ENCODE measurements around the gene CRAMP1. TPM values are rescaled to one million over a fixed set of nuclear protein-coding genes. Genes with fewer than 3 reads are reported as not detected.

The CRAMP1 gene
- total and polyA plus RNA-seq, 2 donors, result 4.7 to 12.2 TPM

DNA sequence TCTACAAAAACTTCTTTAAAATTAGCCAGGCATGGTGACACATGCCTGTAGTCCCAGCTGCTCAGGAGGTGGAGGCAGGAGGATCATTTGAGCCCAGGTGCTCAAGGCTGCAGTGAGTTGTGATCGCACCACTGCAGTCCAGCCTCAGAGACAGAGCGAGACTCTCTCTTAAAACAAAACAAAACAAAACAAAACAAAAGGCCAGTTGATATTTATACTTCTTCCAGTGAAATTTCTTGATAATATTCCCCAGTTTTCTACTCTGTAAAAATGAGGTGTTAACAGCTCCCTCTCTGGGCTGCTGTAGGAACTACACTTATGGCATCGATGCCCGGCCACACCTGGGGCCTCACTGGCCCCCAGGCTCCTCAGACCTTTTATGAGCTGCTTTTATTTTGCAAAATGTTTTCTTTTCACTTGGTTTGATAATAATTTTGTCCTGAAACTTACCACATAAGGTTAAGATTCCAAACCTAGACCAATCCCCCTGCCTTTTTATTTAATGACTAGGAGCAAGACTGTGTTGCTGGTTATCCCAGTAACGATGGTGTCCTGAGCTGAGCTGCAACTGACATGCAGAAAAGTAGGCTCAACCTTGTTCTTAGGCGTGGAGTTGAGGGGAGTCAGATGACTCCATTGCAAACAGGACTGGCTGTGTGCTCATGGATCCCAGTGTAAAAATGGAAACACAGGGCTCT is 111.4 kb downstream of the CRAMP1 start:
- Histone ChIP-seq H3K27me3 (ENCODE audit: control insufficient read depth in 2 of 2, insufficient read depth in 1 of 2, low read length in 1 of 2) (no peaks in the 10 kb centered on the region), H3K4me3 (ENCODE audit: low read length in 2 of 2) (no peak overlapping the region), H3K9me3 (ENCODE audit: control insufficient read depth in 2 of 2, insufficient read depth in 1 of 2, low read length in 1 of 2) (peaks cover 0 to 7% of the 10 kb centered on the region in 2 donors), H3K27ac (ENCODE audit: low read depth in 1 of 2, low read length in 1 of 2) (peak overlapping the region in 1 of 2 donors; percentile 42), H3K4me1 (ENCODE audit: control insufficient read depth in 2 of 2, insufficient read depth in 2 of 2, low read length in 2 of 2) (peaks cover 8 to 22% of the 10 kb centered on the region in 2 donors), H3K36me3 (ENCODE audit: control insufficient read depth in 2 of 2, insufficient read depth in 2 of 2, low read length in 1 of 2) (peaks cover 37 to 41% of the 10 kb centered on the region in 2 donors)
- WGBS, result 67% methylated on average over 6 of the region's 6 CpGs
- DNase-seq (ENCODE audit: low read depth in 6 of 9, low spot score in 9 of 9), result peak in 3 of 9 donors; percentile 43 to 56 (median 52)

- Histone ChIP-seq H3K36me3 (ENCODE audit: control insufficient read depth in 2 of 2, insufficient read depth in 2 of 2, low read length in 1 of 2) (peaks cover 39 to 50% of the 10 kb centered on the region in 2 donors), H3K27ac (ENCODE audit: low read depth in 1 of 2, low read length in 1 of 2) (no peak overlapping the region), H3K9me3 (ENCODE audit: control insufficient read depth in 2 of 2, insufficient read depth in 1 of 2, low read length in 1 of 2) (peaks cover 0 to 7% of the 10 kb centered on the region in 2 donors), H3K27me3 (ENCODE audit: control insufficient read depth in 2 of 2, insufficient read depth in 1 of 2, low read length in 1 of 2) (no peaks in the 10 kb centered on the region), H3K4me3 (ENCODE audit: low read length in 2 of 2) (no peak overlapping the region), H3K4me1 (ENCODE audit: control insufficient read depth in 2 of 2, insufficient read depth in 2 of 2, low read length in 2 of 2) (peaks cover 8 to 15% of the 10 kb centered on the region in 2 donors)
- 92% methylated on average over 12 of the region's 12 CpGs for WGBS
- no peak for DNase-seq (ENCODE audit: low read depth in 6 of 9, low spot score in 9 of 9)
These were observed 112.3 kb downstream of the CRAMP1 start for GRCh38 chr16:1724491-1724890.

GRCh38 chr16:1726661-1727502 is 114.7 kb downstream of the CRAMP1 start:
- 97% methylated on average over 32 of the region's 32 CpGs for WGBS
- H3K9me3 ChIP-seq (ENCODE audit: control insufficient read depth in 2 of 2, insufficient read depth in 1 of 2, low read length in 1 of 2), result peaks cover 0 to 7% of the 10 kb centered on the region in 2 donors
- DNase-seq (ENCODE audit: low read depth in 6 of 9, low spot score in 9 of 9), result no peak
- peaks cover 49 to 64% of the 10 kb centered on the region in 2 donors for H3K36me3 ChIP-seq (ENCODE audit: control insufficient read depth in 2 of 2, insufficient read depth in 2 of 2, low read length in 1 of 2)
- no peaks in the 10 kb centered on the region for H3K27me3 ChIP-seq (ENCODE audit: control insufficient read depth in 2 of 2, insufficient read depth in 1 of 2, low read length in 1 of 2)
- no peak overlapping the region for H3K27ac ChIP-seq (ENCODE audit: low read depth in 1 of 2, low read length in 1 of 2)
- no peak overlapping the region for H3K4me3 ChIP-seq (ENCODE audit: low read length in 2 of 2)
- peaks cover 8 to 13% of the 10 kb centered on the region in 2 donors for H3K4me1 ChIP-seq (ENCODE audit: control insufficient read depth in 2 of 2, insufficient read depth in 2 of 2, low read length in 2 of 2)

Other genes with a start within 250 kb of the CRAMP1 start
- 10.5 TPM for gene UNKL, start 197.7 kb upstream of the CRAMP1 start, total RNA-seq
- 21.9 TPM for gene UNKL, start 197.7 kb upstream of the CRAMP1 start, polyA plus RNA-seq
- gene UQCC4, start 191.6 kb upstream of the CRAMP1 start, total RNA-seq, result 20.6 TPM
- 24.4 TPM for gene UQCC4, start 191.6 kb upstream of the CRAMP1 start, polyA plus RNA-seq
- not detected for gene PERCC1, start 181.3 kb upstream of the CRAMP1 start, total RNA-seq
- 0.07 TPM for gene PERCC1, start 181.3 kb upstream of the CRAMP1 start, polyA plus RNA-seq
- 0.71 TPM for gene CCDC154, start 167.8 kb upstream of the CRAMP1 start, total RNA-seq
- gene CCDC154, start 167.8 kb upstream of the CRAMP1 start, polyA plus RNA-seq, result 14.0 TPM
- gene CLCN7, start 137.3 kb upstream of the CRAMP1 start, total RNA-seq, result 17.5 TPM
- 78.5 TPM for gene CLCN7, start 137.3 kb upstream of the CRAMP1 start, polyA plus RNA-seq
- 0.05 TPM for gene PTX4, start 123.4 kb upstream of the CRAMP1 start, total RNA-seq
- 0.05 TPM for gene PTX4, start 123.4 kb upstream of the CRAMP1 start, polyA plus RNA-seq
- gene TELO2, start 119.0 kb upstream of the CRAMP1 start, total RNA-seq, result 14.0 TPM
- 97.4 TPM for gene TELO2, start 119.0 kb upstream of the CRAMP1 start, polyA plus RNA-seq
- 10.3 TPM for gene TMEM204, start 78.7 kb upstream of the CRAMP1 start, total RNA-seq
- gene TMEM204, start 78.7 kb upstream of the CRAMP1 start, polyA plus RNA-seq, result 29.3 TPM
- gene IFT140, start 288 bp upstream of the CRAMP1 start, total RNA-seq, result 8.5 TPM
- gene IFT140, start 288 bp upstream of the CRAMP1 start, polyA plus RNA-seq, result 12.0 TPM
- gene JPT2, start 65.9 kb downstream of the CRAMP1 start, total RNA-seq, result 35.1 TPM
- gene JPT2, start 65.9 kb downstream of the CRAMP1 start, polyA plus RNA-seq, result 31.4 TPM
- 36.0 TPM for gene MAPK8IP3, start 93.8 kb downstream of the CRAMP1 start, total RNA-seq
- 129 TPM for gene MAPK8IP3, start 93.8 kb downstream of the CRAMP1 start, polyA plus RNA-seq
- gene NME3, start 159.2 kb downstream of the CRAMP1 start, total RNA-seq, result 34.7 TPM
- gene NME3, start 159.2 kb downstream of the CRAMP1 start, polyA plus RNA-seq, result 163 TPM
- gene EME2, start 160.4 kb downstream of the CRAMP1 start, total RNA-seq, result 6.1 TPM
- 13.1 TPM for gene EME2, start 160.4 kb downstream of the CRAMP1 start, polyA plus RNA-seq
- 103 TPM for gene MRPS34, start 160.8 kb downstream of the CRAMP1 start, total RNA-seq
- 101 TPM for gene MRPS34, start 160.8 kb downstream of the CRAMP1 start, polyA plus RNA-seq
- gene SPSB3, start 170.2 kb downstream of the CRAMP1 start, total RNA-seq, result 68.1 TPM
- gene SPSB3, start 170.2 kb downstream of the CRAMP1 start, polyA plus RNA-seq, result 282 TPM
- 73.9 TPM for gene NUBP2, start 170.6 kb downstream of the CRAMP1 start, total RNA-seq
- gene NUBP2, start 170.6 kb downstream of the CRAMP1 start, polyA plus RNA-seq, result 80.6 TPM
- 4.0 TPM for gene IGFALS, start 181.3 kb downstream of the CRAMP1 start, total RNA-seq
- 1.9 TPM for gene IGFALS, start 181.3 kb downstream of the CRAMP1 start, polyA plus RNA-seq
- 51.6 TPM for gene HAGH, start 214.5 kb downstream of the CRAMP1 start, total RNA-seq
- gene HAGH, start 214.5 kb downstream of the CRAMP1 start, polyA plus RNA-seq, result 69.5 TPM
- gene FAHD1, start 214.8 kb downstream of the CRAMP1 start, total RNA-seq, result 22.5 TPM
- gene FAHD1, start 214.8 kb downstream of the CRAMP1 start, polyA plus RNA-seq, result 23.6 TPM

Data from thymus (tissue), 11 donors.